Ishikawa (cell line): ENCODE data around the gene GLOD5.

Source experiments
- CREB1 ChIP-seq: IDR thresholded peaks from 2 replicates; pipeline ENCODE4 v1.6.1; 2012; ENCODE audit warnings: low read depth
- EGR1 ChIP-seq: IDR thresholded peaks from 2 replicates; pipeline ENCODE4 v1.6.1; 2012
- EP300 ChIP-seq: IDR thresholded peaks from 2 replicates; pipeline ENCODE4 v1.6.1; 2012; ENCODE audit warnings: borderline replicate concordance
- NFIC ChIP-seq: IDR thresholded peaks from 2 replicates; pipeline ENCODE4 v1.6.1; 2012
- RAD21 ChIP-seq: IDR thresholded peaks from 2 replicates; pipeline ENCODE4 v1.6.1; 2012; ENCODE audit warnings: low read depth
- TAF1 ChIP-seq: IDR thresholded peaks from 2 replicates; pipeline ENCODE4 v1.6.1; 2012; ENCODE audit warnings: low read depth, mild to moderate bottlenecking
- TCF12 ChIP-seq: IDR thresholded peaks from 2 replicates; pipeline ENCODE4 v1.6.1; 2012; ENCODE audit warnings: low read depth
- TEAD4 ChIP-seq: IDR thresholded peaks from 2 replicates; pipeline ENCODE4 v1.6.1; 2012
- YY1 ChIP-seq: IDR thresholded peaks from 2 replicates; pipeline ENCODE4 v1.6.1; 2012; ENCODE audit warnings: low read depth
- ZBTB7A ChIP-seq: IDR thresholded peaks from 2 replicates; pipeline ENCODE4 v1.6.1; 2012; ENCODE audit warnings: low read depth
- TF ChIP-seq, protein P1 (sequence below): IDR thresholded peaks from 2 replicates; pipeline ENCODE4 v1.6.1; 2012
- TF ChIP-seq, protein P2 (sequence below): IDR thresholded peaks from 2 replicates; pipeline ENCODE4 v1.6.1; 2012
- TF ChIP-seq, protein P3 (sequence below): IDR thresholded peaks from 2 replicates; pipeline ENCODE4 v1.6.1; 2012; ENCODE audit warnings: low read depth, mild to moderate bottlenecking

Gene GLOD5

DNA sequence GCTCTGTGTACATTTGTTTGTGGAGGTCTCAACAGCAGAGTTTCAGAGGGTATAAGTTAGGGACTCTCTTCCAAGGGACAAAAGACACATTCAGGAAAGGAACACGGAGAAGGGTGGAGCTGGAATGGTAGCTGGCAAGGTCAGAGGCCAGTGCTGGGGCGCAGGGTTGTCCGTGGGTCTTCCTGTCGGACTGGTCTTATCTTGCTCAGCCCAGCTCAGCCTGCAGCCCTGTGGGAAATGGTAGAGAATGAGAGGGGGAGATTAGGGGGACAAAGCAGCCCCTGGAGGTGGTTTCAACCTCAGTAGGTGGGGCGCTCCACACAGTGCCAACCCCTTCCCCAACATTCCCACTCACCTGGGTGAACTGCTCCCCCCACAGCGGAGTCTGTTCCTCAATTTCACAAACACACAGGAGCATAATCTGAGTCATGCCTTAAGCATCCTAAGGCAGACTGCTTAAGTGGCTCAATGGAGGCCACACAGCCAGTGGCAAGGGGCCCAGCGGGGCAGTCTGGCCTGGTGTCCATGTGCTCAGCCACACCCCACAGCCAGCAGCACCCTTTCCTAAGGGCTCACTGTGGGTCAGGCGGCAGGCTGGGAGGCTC lies 33.5 kb downstream of the GLOD5 start:
- TF ChIP-seq EP300, result no peak
- no peak for TF ChIP-seq YY1
- TF ChIP-seq, protein P1, sequence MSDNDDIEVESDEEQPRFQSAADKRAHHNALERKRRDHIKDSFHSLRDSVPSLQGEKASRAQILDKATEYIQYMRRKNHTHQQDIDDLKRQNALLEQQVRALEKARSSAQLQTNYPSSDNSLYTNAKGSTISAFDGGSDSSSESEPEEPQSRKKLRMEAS, result peak; percentile 43; the same call in 1 of the 2 replicates

- TF ChIP-seq, protein P2, sequence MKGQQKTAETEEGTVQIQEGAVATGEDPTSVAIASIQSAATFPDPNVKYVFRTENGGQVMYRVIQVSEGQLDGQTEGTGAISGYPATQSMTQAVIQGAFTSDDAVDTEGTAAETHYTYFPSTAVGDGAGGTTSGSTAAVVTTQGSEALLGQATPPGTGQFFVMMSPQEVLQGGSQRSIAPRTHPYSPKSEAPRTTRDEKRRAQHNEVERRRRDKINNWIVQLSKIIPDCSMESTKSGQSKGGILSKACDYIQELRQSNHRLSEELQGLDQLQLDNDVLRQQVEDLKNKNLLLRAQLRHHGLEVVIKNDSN, result no peak
- TF ChIP-seq NFIC, result no peak
- TF ChIP-seq, protein P1, result no peak
- TF ChIP-seq YY1, result no peak
These were observed 36.8 kb downstream of the GLOD5 start for GRCh38 chrX:48798318-48798717.

DNA sequence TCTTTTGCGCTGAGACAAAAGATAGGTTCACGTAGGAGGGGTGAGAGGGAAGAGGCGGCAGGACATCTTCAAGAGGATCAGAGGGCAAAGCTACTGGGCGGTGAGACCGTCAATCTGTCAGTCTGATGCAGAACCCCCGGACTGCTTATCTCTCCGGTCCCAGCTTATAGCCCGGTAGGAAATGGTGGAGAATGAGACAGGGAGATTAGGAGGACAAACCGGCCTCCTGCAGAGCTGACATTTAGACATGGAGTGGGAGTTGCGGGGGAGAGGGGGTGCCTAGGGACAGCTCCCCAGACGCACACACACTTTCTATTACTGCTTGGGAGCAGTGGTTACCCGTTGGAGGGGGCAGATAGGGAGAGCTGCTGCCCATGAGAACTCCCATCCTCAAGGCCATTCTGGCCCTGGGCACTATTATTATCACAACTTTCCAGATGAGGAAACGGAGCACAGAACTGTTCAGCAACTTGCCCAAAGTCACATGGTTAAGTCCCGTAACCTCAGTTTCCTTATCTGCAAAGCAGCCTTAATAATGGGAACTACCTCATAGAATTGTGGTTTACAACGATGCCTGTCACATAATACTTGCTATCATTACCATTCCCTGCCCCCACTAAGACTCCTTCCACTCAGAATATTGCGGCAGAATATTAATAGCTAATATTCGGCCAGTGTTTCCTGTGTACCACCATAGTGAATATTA lies 39.2 kb downstream of the GLOD5 start:
- TF ChIP-seq, protein P2, result no peak
- TF ChIP-seq CREB1 (no peak), TAF1 (no peak), YY1 (no peak), TCF12 (no peak), ZBTB7A (no peak), EGR1 (no peak), RAD21 (no peak), EP300 (no peak)
- TF ChIP-seq, protein P3, sequence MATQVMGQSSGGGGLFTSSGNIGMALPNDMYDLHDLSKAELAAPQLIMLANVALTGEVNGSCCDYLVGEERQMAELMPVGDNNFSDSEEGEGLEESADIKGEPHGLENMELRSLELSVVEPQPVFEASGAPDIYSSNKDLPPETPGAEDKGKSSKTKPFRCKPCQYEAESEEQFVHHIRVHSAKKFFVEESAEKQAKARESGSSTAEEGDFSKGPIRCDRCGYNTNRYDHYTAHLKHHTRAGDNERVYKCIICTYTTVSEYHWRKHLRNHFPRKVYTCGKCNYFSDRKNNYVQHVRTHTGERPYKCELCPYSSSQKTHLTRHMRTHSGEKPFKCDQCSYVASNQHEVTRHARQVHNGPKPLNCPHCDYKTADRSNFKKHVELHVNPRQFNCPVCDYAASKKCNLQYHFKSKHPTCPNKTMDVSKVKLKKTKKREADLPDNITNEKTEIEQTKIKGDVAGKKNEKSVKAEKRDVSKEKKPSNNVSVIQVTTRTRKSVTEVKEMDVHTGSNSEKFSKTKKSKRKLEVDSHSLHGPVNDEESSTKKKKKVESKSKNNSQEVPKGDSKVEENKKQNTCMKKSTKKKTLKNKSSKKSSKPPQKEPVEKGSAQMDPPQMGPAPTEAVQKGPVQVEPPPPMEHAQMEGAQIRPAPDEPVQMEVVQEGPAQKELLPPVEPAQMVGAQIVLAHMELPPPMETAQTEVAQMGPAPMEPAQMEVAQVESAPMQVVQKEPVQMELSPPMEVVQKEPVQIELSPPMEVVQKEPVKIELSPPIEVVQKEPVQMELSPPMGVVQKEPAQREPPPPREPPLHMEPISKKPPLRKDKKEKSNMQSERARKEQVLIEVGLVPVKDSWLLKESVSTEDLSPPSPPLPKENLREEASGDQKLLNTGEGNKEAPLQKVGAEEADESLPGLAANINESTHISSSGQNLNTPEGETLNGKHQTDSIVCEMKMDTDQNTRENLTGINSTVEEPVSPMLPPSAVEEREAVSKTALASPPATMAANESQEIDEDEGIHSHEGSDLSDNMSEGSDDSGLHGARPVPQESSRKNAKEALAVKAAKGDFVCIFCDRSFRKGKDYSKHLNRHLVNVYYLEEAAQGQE, result no peak
- TF ChIP-seq, protein P1, result no peak

- TF ChIP-seq NFIC (no peak), CREB1 (peak; percentile 96), TAF1 (0 out of 2 replicates have a peak, but pooled peaks have one; percentile 21)
These were observed 39.9 kb downstream of the GLOD5 start, which contains the start of gene HDAC6 for GRCh38 chrX:48801280-48802088. TSS of gene HDAC6 (plus strand) at chrX:48802067. CDS start at chrX:48802693, 626 bp downstream.

GRCh38 chrX:48802089-48802904 lies 40.8 kb downstream of the GLOD5 start:
- TF ChIP-seq TEAD4 (no peak), ZBTB7A (peak; percentile 87)

DNA sequence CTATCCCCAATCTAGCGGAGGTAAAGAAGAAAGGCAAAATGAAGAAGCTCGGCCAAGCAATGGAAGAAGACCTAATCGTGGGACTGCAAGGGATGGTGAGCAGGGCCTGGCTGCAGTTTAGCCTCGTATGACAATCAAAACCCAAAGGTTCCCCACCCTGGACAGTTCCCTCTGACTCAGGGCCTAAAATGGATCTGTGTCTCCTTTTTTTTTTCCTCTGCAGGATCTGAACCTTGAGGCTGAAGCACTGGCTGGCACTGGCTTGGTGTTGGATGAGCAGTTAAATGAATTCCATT lies 41.3 kb downstream of the GLOD5 start:
- TF ChIP-seq, protein P3, result peak; percentile 60
- TF ChIP-seq, protein P2, result no peak
- TF ChIP-seq YY1, result no peak
- TF ChIP-seq, protein P1, result no peak
- TF ChIP-seq TCF12, result no peak
- no peak for TF ChIP-seq NFIC
- no peak for TF ChIP-seq TAF1
- TF ChIP-seq CREB1, result no peak
